ENCODE data around the gene OR1J1.

- TF ChIP-seq CTCF (IDR thresholded peaks at IDR 0.05; ENCODE audit: low read length) (no peak), EZH2 (optimal IDR thresholded peaks at IDR 0.05; ENCODE audit: low read depth, low read length) (no peak)
Measured at GRCh38 chr9:122445155-122445749, 32.5 kb downstream of the OR1J1 start.
